A549 treated with dexamethasone at 1 μM for 4 hours (cell line): ENCODE measurements around the gene PUS7. TPM values are rescaled to one million over a fixed set of nuclear protein-coding genes. Genes with fewer than 3 reads are reported as not detected.

Experiments
- total RNA-seq: library from RNA; stranded (reverse); fragments of 200-300 nt; extraction: Qiagen RNA extraction; gene quantifications from 5 replicates; pipeline ENCODE4 v1.2.3, GENCODE V29; 2022

The PUS7 gene
- 25.4 to 30.8 TPM (median 28.2 TPM) in 5 replicates for total RNA-seq

GRCh38 chr7:105521717-105522463, at the start of gene PUS7:
PUS7 (minus strand) TSS chr7:105522271; CDS start chr7:105508512, 13,759 bp downstream.

GRCh38 chr7:105531792-105532671, 10.0 kb upstream of the PUS7 start, which contains the start of gene RINT1:
RINT1 (plus strand) TSS chr7:105532201; CDS start chr7:105532316, 115 bp downstream.

Other genes with a start within 250 kb of the PUS7 start
- gene SRPK2, start 133.3 kb downstream of the PUS7 start, total RNA-seq = 31.4 to 43.6 TPM (median 41.0 TPM) in 5 replicates
- 12.6 to 15.6 TPM (median 14.5 TPM) in 5 replicates for gene RINT1, start 9.9 kb upstream of the PUS7 start, total RNA-seq
- 2.4 to 3.4 TPM (median 2.8 TPM) in 5 replicates for gene EFCAB10, start 59.2 kb upstream of the PUS7 start, total RNA-seq